HG02884 (cell line): ENCODE measurements around the gene MYT1.

ENCODE experiments used
- ATAC-seq: cut with Tn5 transposase; IDR thresholded peaks from one replicate; pipeline ENCODE4 v1.9.1; 2021; ENCODE audit warnings: mild to moderate bottlenecking, moderate library complexity; ENCODE audit not compliant: unreplicated experiment

The MYT1 gene

GRCh38 chr20:64153861-64154589 lies 10.2 kb upstream of the MYT1 start:
- ATAC-seq: no peak

GRCh38 chr20:64154590-64155257 lies 9.5 kb upstream of the MYT1 start:
- no peak for ATAC-seq

GRCh38 chr20:64155258-64156135 lies 8.8 kb upstream of the MYT1 start:
- ATAC-seq: no peak

GRCh38 chr20:64156136-64156885 lies 7.9 kb upstream of the MYT1 start:
- ATAC-seq: no peak

GRCh38 chr20:64156886-64157875 lies 7.1 kb upstream of the MYT1 start:
- no peak for ATAC-seq

- ATAC-seq: no peak
Observed at GRCh38 chr20:64157878-64158277, 6.4 kb upstream of the MYT1 start.

- ATAC-seq: no peak
Observed at GRCh38 chr20:64158346-64159285, 5.6 kb upstream of the MYT1 start.

- ATAC-seq: no peak
Observed at GRCh38 chr20:64159286-64159680, 5.0 kb upstream of the MYT1 start.

- no peak for ATAC-seq
Observed at GRCh38 chr20:64159711-64160110, 4.5 kb upstream of the MYT1 start.

- no peak for ATAC-seq
Observed at GRCh38 chr20:64160118-64160517, 4.1 kb upstream of the MYT1 start.

- no peak for ATAC-seq
Observed at GRCh38 chr20:64160526-64161355, 3.5 kb upstream of the MYT1 start.

- ATAC-seq: no peak
Observed at GRCh38 chr20:64161356-64162238, 2.7 kb upstream of the MYT1 start.

GRCh38 chr20:64162239-64162910 lies 1.9 kb upstream of the MYT1 start:
- ATAC-seq: no peak

- ATAC-seq: no peak
Observed at GRCh38 chr20:64163776-64164122, 503 bp upstream of the MYT1 start.

- no peak for ATAC-seq
Observed at GRCh38 chr20:64165866-64166600, 1.8 kb downstream of the MYT1 start.
